SK-N-SH (cell line): Measurements from ENCODE around the gene ABCG1. TPM values are rescaled to one million over a fixed set of nuclear protein-coding genes. Genes with fewer than 3 reads are reported as not detected.

Experiments used
- CTCF ChIA-PET: fragments of 300-600, 350-600 bp; formaldehyde crosslinking; extraction: SDS; loops from one replicate; lab custom pipeline; 2021; lab: Yijun Ruan, JAX
- POLR2A ChIA-PET: fragments of 350-600 bp; sonication (Branson Sonifier 250); formaldehyde crosslinking; extraction: SDS; loops from one replicate; lab custom pipeline; 2020; ENCODE audit warnings: antibody characterized with exemption, inconsistent platforms; lab: Yijun Ruan, JAX
- DNase-seq: peaks from one replicate; pipeline ENCODE4 v3.0.0; 2012
- H2AFZ ChIP-seq: fragments of 200-600 bp; sonication (generic); 2 replicates; pipeline ENCODE4 v1.8.1; 2016; ENCODE audit warnings: antibody characterized with exemption, mild to moderate bottlenecking, low read depth
- H3F3A ChIP-seq: fragments of 200-600 bp; sonication (generic); replicated peaks from 2 replicates; pipeline ENCODE3; 2016; ENCODE audit warnings: antibody characterized with exemption, mild to moderate bottlenecking; ENCODE audit not compliant: insufficient read depth
- H3K27ac ChIP-seq, 2 experiments: fragments of 200-500 bp in 1 of 2; fragments of 200-600 bp in 1 of 2; sonication (Bioruptor generic) in 1 of 2; sonication (generic), shearing (Covaris generic) in 1 of 2; 2 replicates each; pipeline versions ENCODE4 v1.5.1 to v1.6.1; 2014 to 2016; ENCODE audit warnings: low read depth in 2 of 2, inconsistent platforms in 1 of 2, low read length in 1 of 2, mild to moderate bottlenecking in 1 of 2, mixed read lengths in 1 of 2
- H3K27me3 ChIP-seq: fragments of 200-600 bp; sonication (generic), shearing (Covaris generic); 2 replicates; pipeline ENCODE4 v1.6.1; 2016; ENCODE audit warnings: mixed run types; ENCODE audit not compliant: insufficient read depth
- H3K36me3 ChIP-seq, 2 experiments: fragments of 200-500 bp in 1 of 2; fragments of 200-600 bp in 1 of 2; sonication (Bioruptor generic) in 1 of 2; sonication (generic) in 1 of 2; replicated peaks in 1 of 2; 2 replicates each; pipeline versions ENCODE3 to v1.5.1; 2014 to 2016; ENCODE audit warnings: low read length in 1 of 2, mild to moderate bottlenecking in 1 of 2; ENCODE audit not compliant: insufficient read depth in 2 of 2, control insufficient read depth in 1 of 2
- H3K4me1 ChIP-seq, 2 experiments: fragments of 200-500 bp in 1 of 2; fragments of 200-600 bp in 1 of 2; sonication (Bioruptor generic) in 1 of 2; sonication (generic), shearing (Covaris generic) in 1 of 2; 2 replicates each; pipeline versions ENCODE4 v1.5.1 to v1.6.1; 2014 to 2016; ENCODE audit warnings: low read depth in 1 of 2, low read length in 1 of 2, mixed run types in 1 of 2; ENCODE audit not compliant: insufficient read depth in 2 of 2, control insufficient read depth in 1 of 2
- H3K4me2 ChIP-seq: fragments of 200-600 bp; sonication (generic), shearing (Covaris generic); 2 replicates; pipeline ENCODE4 v1.6.1; 2017; ENCODE audit warnings: mixed run types
- H3K4me3 ChIP-seq, 2 experiments: fragments of 200-500 bp in 1 of 2; fragments of 200-600 bp in 1 of 2; sonication (Bioruptor generic) in 1 of 2; sonication (generic), shearing (Covaris generic) in 1 of 2; 2 replicates each; pipeline versions ENCODE4 v1.5.1 to v1.8.1; 2014 to 2016; ENCODE audit warnings: low read depth in 2 of 2, inconsistent platforms in 1 of 2, low read length in 1 of 2, mild to moderate bottlenecking in 1 of 2, mixed read lengths in 1 of 2, moderate library complexity in 1 of 2
- H3K79me2 ChIP-seq: fragments of 200-600 bp; sonication (generic); 2 replicates; pipeline ENCODE4 v1.8.1; 2017; ENCODE audit warnings: mild to moderate bottlenecking; ENCODE audit not compliant: insufficient read depth
- H3K9ac ChIP-seq: fragments of 200-600 bp; sonication (generic); 2 replicates; pipeline ENCODE4 v1.6.1; 2017; ENCODE audit warnings: mixed run types
- H3K9me2 ChIP-seq: fragments of 200-600 bp; sonication (generic); 2 replicates; pipeline ENCODE4 v1.6.1; 2017; ENCODE audit warnings: mixed run types
- H3K9me3 ChIP-seq: fragments of 200-600 bp; sonication (generic); 2 replicates; pipeline ENCODE4 v1.6.1; 2017; ENCODE audit warnings: mixed run types, mild to moderate bottlenecking, moderate library complexity
- H4K20me1 ChIP-seq: fragments of 200-600 bp; sonication (generic); 2 replicates; pipeline ENCODE4 v1.6.1; 2017; ENCODE audit warnings: mild to moderate bottlenecking, mixed run types; ENCODE audit not compliant: insufficient read depth
- CHD2 ChIP-seq: fragments of 150-350 bp; IDR thresholded peaks from 2 replicates; pipeline ENCODE4 v1.6.1; 2018; ENCODE audit warnings: low read length; ENCODE audit not compliant: partially characterized antibody
- FOSL2 ChIP-seq: IDR thresholded peaks from 2 replicates; pipeline ENCODE4 v1.4.0; 2012; ENCODE audit warnings: low read depth, mild to moderate bottlenecking, moderate library complexity, borderline replicate concordance
- GABPA ChIP-seq: IDR thresholded peaks from 2 replicates; pipeline ENCODE4 v1.4.0; 2012; ENCODE audit warnings: low read depth, mild to moderate bottlenecking
- GATA2 ChIP-seq: sonication (generic); formaldehyde crosslinking; IDR thresholded peaks from 2 replicates; pipeline ENCODE4 v1.5.0; 2020; ENCODE audit warnings: mild to moderate bottlenecking, missing genetic modification reagents
- JUND ChIP-seq: IDR thresholded peaks from 2 replicates; pipeline ENCODE4 v1.4.0; 2012
- POLR2AphosphoS5 ChIP-seq: IDR thresholded peaks from 2 replicates; pipeline ENCODE4 v1.6.1; 2012; ENCODE audit warnings: low read depth, low read length
- RAD21 ChIP-seq: IDR thresholded peaks from 2 replicates; pipeline ENCODE4 v1.6.1; 2012; ENCODE audit warnings: mild to moderate bottlenecking, low read length
- RFX5 ChIP-seq: IDR thresholded peaks from 2 replicates; pipeline ENCODE4 v1.6.1; 2012; ENCODE audit warnings: mild to moderate bottlenecking, improper control_type of control experiment, low read length
- SIN3A ChIP-seq: IDR thresholded peaks from 2 replicates; pipeline ENCODE4 v1.6.1; 2012; ENCODE audit warnings: low read depth, mild to moderate bottlenecking, low read length, moderate library complexity, borderline replicate concordance
- WGBS: methylation state at CpG from one replicate; pipeline ENCODE4 v1.1.6; 2017; ENCODE audit warnings: low lambda C conversion rate; 5-methylcytosine and 5-hydroxymethylcytosine counted together
- polyA plus RNA-seq, 3 experiments: library from polyadenylated mRNA; depleted of rRNA; stranded (reverse); fragments of >200 nt; gene quantifications; 2 replicates each; pipeline ENCODE4 v1.2.3, GENCODE V29; 2012
- TF ChIP-seq, protein P1 (sequence below): IDR thresholded peaks from 2 replicates; pipeline ENCODE4 v1.4.0; 2012; ENCODE audit warnings: low read depth
- TF ChIP-seq, protein P2 (sequence below): fragments of 200-600 bp; sonication (generic); IDR thresholded peaks from 2 replicates; pipeline ENCODE4 v1.6.1; 2017; ENCODE audit warnings: antibody characterized with exemption, mild to moderate bottlenecking, moderate library complexity
- TF ChIP-seq, protein P3 (sequence below): fragments of 150-350 bp; IDR thresholded peaks from 2 replicates; pipeline ENCODE4 v1.6.1; 2016; ENCODE audit warnings: mild to moderate bottlenecking, low read depth, low read length
- TF ChIP-seq, protein P4 (sequence below): fragments of 150-350 bp; IDR thresholded peaks from 2 replicates; pipeline ENCODE4 v1.6.1; 2017; ENCODE audit warnings: antibody characterized with exemption, low read length, low read depth, borderline replicate concordance
- TF ChIP-seq, protein P5 (sequence below): IDR thresholded peaks from 2 replicates; pipeline ENCODE4 v1.4.0; 2012; ENCODE audit warnings: low read depth, borderline replicate concordance
- TF ChIP-seq, protein P6 (sequence below): IDR thresholded peaks from 2 replicates; pipeline ENCODE4 v1.4.0; 2012; ENCODE audit warnings: low read depth, borderline replicate concordance

The ABCG1 gene
- polyA plus RNA-seq, 1 of the 3 experiments (the other 2 are of a cell fraction): 0.07 TPM

DNA sequence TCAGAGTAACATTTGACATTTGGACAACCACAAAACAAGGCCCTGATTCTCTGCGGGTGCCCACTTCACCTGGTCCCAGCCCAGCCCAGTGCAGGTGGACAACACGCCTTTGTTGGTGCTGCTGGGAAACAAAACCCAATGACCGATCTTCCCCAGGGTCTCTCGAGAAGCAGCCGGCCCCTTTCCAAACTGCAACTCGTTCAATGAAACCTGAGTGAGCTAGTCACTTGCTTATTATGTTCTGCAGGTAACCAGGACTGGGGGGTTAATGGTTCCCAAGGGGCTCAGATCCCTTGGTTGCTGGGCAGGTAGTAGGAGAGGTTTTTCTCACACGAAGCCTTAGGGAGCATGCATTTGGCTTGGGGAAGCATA, 42.9 kb downstream of the ABCG1 start:
- peaks cover 0 to 45% of the 10 kb centered on the region in 2 experiments; a peak in 1 of 4 replicates for H3K4me1 ChIP-seq
- CTCF ChIA-PET: interaction anchor here (0.9 to 3.9 kb wide), 4 partner anchors 11 to 117 kb away, joined by 3 to 48 read pairs (median 9); no protein-coding TSS in a partner anchor
- no peak for DNase-seq
- no peaks in the 10 kb centered on the region for H3K36me3 ChIP-seq
- H3K4me2 ChIP-seq: no peak overlapping the region
- H3F3A ChIP-seq: no peaks in the 10 kb centered on the region
- H3K79me2 ChIP-seq: no peaks in the 10 kb centered on the region
- TF ChIP-seq SIN3A: no peak
- TF ChIP-seq CHD2: no peak
- TF ChIP-seq, protein P1, sequence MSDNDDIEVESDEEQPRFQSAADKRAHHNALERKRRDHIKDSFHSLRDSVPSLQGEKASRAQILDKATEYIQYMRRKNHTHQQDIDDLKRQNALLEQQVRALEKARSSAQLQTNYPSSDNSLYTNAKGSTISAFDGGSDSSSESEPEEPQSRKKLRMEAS: no peak
- TF ChIP-seq, protein P2, sequence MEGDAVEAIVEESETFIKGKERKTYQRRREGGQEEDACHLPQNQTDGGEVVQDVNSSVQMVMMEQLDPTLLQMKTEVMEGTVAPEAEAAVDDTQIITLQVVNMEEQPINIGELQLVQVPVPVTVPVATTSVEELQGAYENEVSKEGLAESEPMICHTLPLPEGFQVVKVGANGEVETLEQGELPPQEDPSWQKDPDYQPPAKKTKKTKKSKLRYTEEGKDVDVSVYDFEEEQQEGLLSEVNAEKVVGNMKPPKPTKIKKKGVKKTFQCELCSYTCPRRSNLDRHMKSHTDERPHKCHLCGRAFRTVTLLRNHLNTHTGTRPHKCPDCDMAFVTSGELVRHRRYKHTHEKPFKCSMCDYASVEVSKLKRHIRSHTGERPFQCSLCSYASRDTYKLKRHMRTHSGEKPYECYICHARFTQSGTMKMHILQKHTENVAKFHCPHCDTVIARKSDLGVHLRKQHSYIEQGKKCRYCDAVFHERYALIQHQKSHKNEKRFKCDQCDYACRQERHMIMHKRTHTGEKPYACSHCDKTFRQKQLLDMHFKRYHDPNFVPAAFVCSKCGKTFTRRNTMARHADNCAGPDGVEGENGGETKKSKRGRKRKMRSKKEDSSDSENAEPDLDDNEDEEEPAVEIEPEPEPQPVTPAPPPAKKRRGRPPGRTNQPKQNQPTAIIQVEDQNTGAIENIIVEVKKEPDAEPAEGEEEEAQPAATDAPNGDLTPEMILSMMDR: no peak
- TF ChIP-seq GABPA: no peak
- TF ChIP-seq, protein P3, sequence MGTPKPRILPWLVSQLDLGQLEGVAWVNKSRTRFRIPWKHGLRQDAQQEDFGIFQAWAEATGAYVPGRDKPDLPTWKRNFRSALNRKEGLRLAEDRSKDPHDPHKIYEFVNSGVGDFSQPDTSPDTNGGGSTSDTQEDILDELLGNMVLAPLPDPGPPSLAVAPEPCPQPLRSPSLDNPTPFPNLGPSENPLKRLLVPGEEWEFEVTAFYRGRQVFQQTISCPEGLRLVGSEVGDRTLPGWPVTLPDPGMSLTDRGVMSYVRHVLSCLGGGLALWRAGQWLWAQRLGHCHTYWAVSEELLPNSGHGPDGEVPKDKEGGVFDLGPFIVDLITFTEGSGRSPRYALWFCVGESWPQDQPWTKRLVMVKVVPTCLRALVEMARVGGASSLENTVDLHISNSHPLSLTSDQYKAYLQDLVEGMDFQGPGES: no peak
- TF ChIP-seq GATA2 (CRISPR knock-in tag): no peak
- TF ChIP-seq, protein P4, sequence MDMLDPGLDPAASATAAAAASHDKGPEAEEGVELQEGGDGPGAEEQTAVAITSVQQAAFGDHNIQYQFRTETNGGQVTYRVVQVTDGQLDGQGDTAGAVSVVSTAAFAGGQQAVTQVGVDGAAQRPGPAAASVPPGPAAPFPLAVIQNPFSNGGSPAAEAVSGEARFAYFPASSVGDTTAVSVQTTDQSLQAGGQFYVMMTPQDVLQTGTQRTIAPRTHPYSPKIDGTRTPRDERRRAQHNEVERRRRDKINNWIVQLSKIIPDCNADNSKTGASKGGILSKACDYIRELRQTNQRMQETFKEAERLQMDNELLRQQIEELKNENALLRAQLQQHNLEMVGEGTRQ: no peak
- TF ChIP-seq POLR2AphosphoS5: no peak
- TF ChIP-seq, protein P5, sequence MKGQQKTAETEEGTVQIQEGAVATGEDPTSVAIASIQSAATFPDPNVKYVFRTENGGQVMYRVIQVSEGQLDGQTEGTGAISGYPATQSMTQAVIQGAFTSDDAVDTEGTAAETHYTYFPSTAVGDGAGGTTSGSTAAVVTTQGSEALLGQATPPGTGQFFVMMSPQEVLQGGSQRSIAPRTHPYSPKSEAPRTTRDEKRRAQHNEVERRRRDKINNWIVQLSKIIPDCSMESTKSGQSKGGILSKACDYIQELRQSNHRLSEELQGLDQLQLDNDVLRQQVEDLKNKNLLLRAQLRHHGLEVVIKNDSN: no peak
- TF ChIP-seq, protein P6, sequence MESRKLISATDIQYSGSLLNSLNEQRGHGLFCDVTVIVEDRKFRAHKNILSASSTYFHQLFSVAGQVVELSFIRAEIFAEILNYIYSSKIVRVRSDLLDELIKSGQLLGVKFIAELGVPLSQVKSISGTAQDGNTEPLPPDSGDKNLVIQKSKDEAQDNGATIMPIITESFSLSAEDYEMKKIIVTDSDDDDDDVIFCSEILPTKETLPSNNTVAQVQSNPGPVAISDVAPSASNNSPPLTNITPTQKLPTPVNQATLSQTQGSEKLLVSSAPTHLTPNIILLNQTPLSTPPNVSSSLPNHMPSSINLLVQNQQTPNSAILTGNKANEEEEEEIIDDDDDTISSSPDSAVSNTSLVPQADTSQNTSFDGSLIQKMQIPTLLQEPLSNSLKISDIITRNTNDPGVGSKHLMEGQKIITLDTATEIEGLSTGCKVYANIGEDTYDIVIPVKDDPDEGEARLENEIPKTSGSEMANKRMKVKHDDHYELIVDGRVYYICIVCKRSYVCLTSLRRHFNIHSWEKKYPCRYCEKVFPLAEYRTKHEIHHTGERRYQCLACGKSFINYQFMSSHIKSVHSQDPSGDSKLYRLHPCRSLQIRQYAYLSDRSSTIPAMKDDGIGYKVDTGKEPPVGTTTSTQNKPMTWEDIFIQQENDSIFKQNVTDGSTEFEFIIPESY: no peak
- no peak for TF ChIP-seq JUND
- TF ChIP-seq RFX5: no peak
- no peak for TF ChIP-seq RAD21
- no peak for TF ChIP-seq FOSL2
- H3K27ac ChIP-seq: no peak overlapping the region
- no peaks in the 10 kb centered on the region for H3K9me2 ChIP-seq
- no peak overlapping the region for H3K4me3 ChIP-seq
- H3K27me3 ChIP-seq: no peaks in the 10 kb centered on the region
- H3K9ac ChIP-seq: no peak overlapping the region
- no peaks in the 10 kb centered on the region for H3K9me3 ChIP-seq
- no peaks in the 10 kb centered on the region for H4K20me1 ChIP-seq
- no peak overlapping the region for H2AFZ ChIP-seq
- POLR2A ChIA-PET: no interaction called here
- 58% methylated on average over 6 of the region's 7 CpGs for WGBS
